GM23248 (cell line): ENCODE results near the gene HOXA2. TPM values are rescaled to one million over a fixed set of nuclear protein-coding genes. Genes with fewer than 3 reads are reported as not detected.

Source experiments
- DNase-seq: peaks from one replicate; pipeline ENCODE4 v3.0.0-alpha.2; 2015
- H2AFZ ChIP-seq: fragments of 200-600 bp; sonication (generic); 2 replicates; pipeline ENCODE4 v1.6.1; 2016; ENCODE audit warnings: antibody characterized with exemption
- H3F3A ChIP-seq: fragments of 200-600 bp; sonication (generic); 2 replicates; pipeline ENCODE4 v1.6.1; 2016; ENCODE audit warnings: mild to moderate bottlenecking, antibody characterized with exemption, mixed run types; ENCODE audit not compliant: insufficient read depth
- H3K27ac ChIP-seq: fragments of 200-600 bp; sonication (generic); 2 replicates; pipeline ENCODE4 v1.5.1; 2016; ENCODE audit warnings: mild to moderate bottlenecking
- H3K27me3 ChIP-seq: fragments of 200-600 bp; sonication (generic); replicated peaks from 2 replicates; pipeline ENCODE4 v1.6.1; 2016; ENCODE audit warnings: mild to moderate bottlenecking; ENCODE audit not compliant: insufficient read depth
- H3K36me3 ChIP-seq: fragments of 200-600 bp; sonication (generic); 2 replicates; pipeline ENCODE4 v1.6.1; 2016; ENCODE audit warnings: low read depth, mild to moderate bottlenecking
- H3K4me1 ChIP-seq: fragments of 200-600 bp; sonication (generic); 2 replicates; pipeline ENCODE4 v1.6.1; 2016; ENCODE audit warnings: mild to moderate bottlenecking; ENCODE audit not compliant: insufficient read depth
- H3K4me2 ChIP-seq: fragments of 200-600 bp; sonication (generic); one replicate; pipeline ENCODE4 v1.6.1; 2016; ENCODE audit warnings: mild to moderate bottlenecking; ENCODE audit not compliant: unreplicated experiment
- H3K4me3 ChIP-seq: fragments of 200-600 bp; sonication (generic); 2 replicates; pipeline ENCODE4 v1.5.1; 2016; ENCODE audit warnings: mild to moderate bottlenecking
- H3K79me2 ChIP-seq: fragments of 200-600 bp; sonication (generic); 2 replicates; pipeline ENCODE4 v1.6.1; 2016; ENCODE audit warnings: mild to moderate bottlenecking; ENCODE audit not compliant: insufficient read depth
- H3K9ac ChIP-seq: fragments of 200-600 bp; sonication (generic); 2 replicates; pipeline ENCODE4 v1.6.1; 2016; ENCODE audit warnings: mild to moderate bottlenecking
- H3K9me2 ChIP-seq: fragments of 200-600 bp; sonication (generic); 2 replicates; pipeline ENCODE4 v1.6.1; 2016; ENCODE audit warnings: mixed run types, mild to moderate bottlenecking, moderate library complexity; ENCODE audit not compliant: insufficient read depth
- H3K9me3 ChIP-seq: fragments of 200-600 bp; sonication (generic); one replicate; pipeline ENCODE4 v1.6.1; 2017; ENCODE audit warnings: low read depth
- H4K20me1 ChIP-seq: fragments of 200-600 bp; sonication (generic); 2 replicates; pipeline ENCODE4 v1.6.0; 2016; ENCODE audit not compliant: insufficient read depth
- EZH2 ChIP-seq: fragments of 200-600 bp; sonication (generic); IDR thresholded peaks from 2 replicates; pipeline ENCODE4 v1.6.1; 2018; ENCODE audit warnings: antibody characterized with exemption, mild to moderate bottlenecking; ENCODE audit not compliant: insufficient read depth, poor library complexity, severe bottlenecking
- EZH2phosphoT487 ChIP-seq: fragments of 200-600 bp; sonication (generic); IDR thresholded peaks from 2 replicates; pipeline ENCODE4 v1.6.1; 2018; ENCODE audit warnings: antibody characterized with exemption, moderate library complexity, mild to moderate bottlenecking, low read depth; ENCODE audit not compliant: insufficient read depth
- WGBS, 2 experiments: methylation state at CpG; one replicate each; pipeline ENCODE4 v1.1.6; 2015 to 2017; ENCODE audit warnings: low lambda C conversion rate in 2 of 2, low coverage in 1 of 2; ENCODE audit errors: missing lambda C conversion rate in 2 of 2; 5-methylcytosine and 5-hydroxymethylcytosine counted together
- in situ Hi-C: fragments of 300-500 bp; cut with MboI; formaldehyde crosslinking; loops from 2 replicates; pipeline ENCODE4 v1.15.0; 2020
- polyA plus RNA-seq: library from polyadenylated mRNA; unstranded; fragments of >200 nt; fragmentation: Nextera tagmentation; extraction: Ambion mirVana; gene quantifications from 2 replicates; pipeline ENCODE4 v1.2.1, GENCODE V29; 2016
- total RNA-seq: library from RNA; depleted of rRNA; stranded (reverse); fragments of >200 nt; shearing (Covaris generic); gene quantifications from 2 replicates; pipeline ENCODE4 v1.2.3, GENCODE V29; 2014

The HOXA2 gene
- total and polyA plus RNA-seq, 2 experiments from 2014 or later = not detected

DNA sequence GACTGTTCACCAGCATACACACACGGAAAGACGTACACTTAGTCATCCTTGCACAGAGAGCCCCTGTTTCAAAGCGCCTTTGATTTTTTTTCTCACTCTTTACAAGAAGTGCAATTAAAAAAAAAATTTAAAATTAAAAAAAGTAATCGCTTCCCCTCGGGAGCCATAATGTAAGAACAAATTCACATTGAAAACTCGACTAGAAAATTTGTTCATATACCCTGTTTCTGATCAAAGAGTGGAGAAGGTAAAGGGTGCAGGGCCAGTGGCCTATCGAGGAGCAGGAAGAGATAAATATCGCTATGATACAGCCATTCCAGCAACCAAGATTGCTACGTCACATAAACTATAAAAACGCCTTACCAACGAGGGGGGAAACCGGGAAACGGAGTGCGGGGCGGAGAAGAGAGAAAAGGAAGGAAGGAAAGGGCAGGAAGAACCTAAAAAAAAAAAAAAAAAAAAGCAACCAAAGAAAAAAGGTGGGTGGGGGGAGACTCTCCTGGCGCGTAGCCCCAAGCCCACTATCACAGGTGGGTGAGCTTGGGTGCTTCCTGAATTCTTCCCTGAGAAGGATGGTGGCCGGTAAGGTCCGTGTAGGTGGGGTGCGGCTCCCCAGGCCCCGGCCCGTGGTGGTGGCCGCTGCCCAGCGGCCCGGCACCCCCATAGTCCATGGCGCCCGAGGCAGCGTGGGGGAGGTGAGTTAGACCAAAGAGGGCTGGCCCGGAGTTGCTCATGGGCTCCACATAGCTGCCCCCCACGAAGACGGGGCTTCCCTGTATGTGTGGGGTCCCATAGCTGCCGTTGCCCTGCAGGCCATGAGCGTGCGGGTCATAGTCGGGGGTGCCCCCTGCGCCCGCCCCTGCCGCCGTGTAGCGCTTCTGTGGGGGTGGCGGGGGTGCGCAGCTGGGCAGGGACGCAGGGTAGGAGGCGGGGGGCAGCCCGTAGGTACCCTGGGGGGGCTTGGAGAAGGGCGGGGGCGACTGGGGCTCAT lies 5.2 kb upstream of the HOXA2 start:
- in situ Hi-C loops = loop anchor here (10.0 kb wide), 1 partner anchor 253 kb away; no protein-coding TSS in a partner anchor
- Histone ChIP-seq H3K79me2 (no peaks in the 10 kb centered on the region), H2AFZ (no peak overlapping the region), H4K20me1 (no peaks in the 10 kb centered on the region), H3K36me3 (peaks cover 6% of the 10 kb centered on the region; the same call in 1 of the 2 replicates), H3K4me2 (no peak overlapping the region), H3K27ac (no peak overlapping the region), H3K9me3 (no peaks in the 10 kb centered on the region), H3K4me1 (peaks cover 7% of the 10 kb centered on the region; the same call in 1 of the 2 replicates), H3K27me3 (no peaks in the 10 kb centered on the region), H3K9ac (no peak overlapping the region), H3K9me2 (no peaks in the 10 kb centered on the region), H3F3A (peaks cover 15% of the 10 kb centered on the region; the same call in 1 of the 2 replicates), H3K4me3 (no peak overlapping the region)
- WGBS, 2 experiments = 90 to 93% methylated on average over 37 to 42 of the region's 47 CpGs
- TF ChIP-seq EZH2phosphoT487 = no peak
- no peak for TF ChIP-seq EZH2
- DNase-seq = no peak

DNA sequence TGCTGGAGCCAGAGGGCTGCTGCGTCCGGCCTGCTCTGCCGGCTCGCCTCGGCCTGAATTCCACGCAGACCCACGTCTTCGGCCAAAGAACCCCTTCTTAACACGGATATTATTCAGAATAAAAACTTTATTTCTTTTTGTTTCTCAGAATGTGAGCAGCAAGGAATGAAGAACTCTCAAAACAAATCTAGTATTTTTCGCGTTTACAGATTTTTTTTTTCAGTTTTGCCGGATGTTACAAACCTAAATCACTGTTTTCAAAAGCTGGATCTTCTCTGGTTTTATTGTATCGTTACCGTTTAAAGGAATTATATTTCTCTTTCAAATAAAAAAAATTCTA lies 4.4 kb upstream of the HOXA2 start:
- no peak overlapping the region for H3K9ac ChIP-seq
- no peak overlapping the region for H3K27ac ChIP-seq
- no peak overlapping the region for H3K4me2 ChIP-seq
- DNase-seq = no peak
- no peak overlapping the region for H2AFZ ChIP-seq
- H3K9me3 ChIP-seq = no peaks in the 10 kb centered on the region
- H4K20me1 ChIP-seq = no peaks in the 10 kb centered on the region
- H3K4me3 ChIP-seq = no peak overlapping the region
- no peak for TF ChIP-seq EZH2phosphoT487
- no peak for TF ChIP-seq EZH2
- 96 to 99% methylated on average over 14 of the region's 14 CpGs for WGBS, 2 experiments
- no peaks in the 10 kb centered on the region for H3K27me3 ChIP-seq
- H3K36me3 ChIP-seq = peaks cover 6% of the 10 kb centered on the region; the same call in 1 of the 2 replicates
- H3K79me2 ChIP-seq = 0 out of 2 replicates have a peak, but pooled peaks cover under 1% of the 10 kb centered on the region
- no peaks in the 10 kb centered on the region for H3K9me2 ChIP-seq
- peaks cover 11% of the 10 kb centered on the region; the same call in 1 of the 2 replicates for H3F3A ChIP-seq
- peaks cover 7% of the 10 kb centered on the region; the same call in 1 of the 2 replicates for H3K4me1 ChIP-seq
- in situ Hi-C loops = loop anchor here (10.0 kb wide), 1 partner anchor 252 kb away; no protein-coding TSS in a partner anchor

DNA sequence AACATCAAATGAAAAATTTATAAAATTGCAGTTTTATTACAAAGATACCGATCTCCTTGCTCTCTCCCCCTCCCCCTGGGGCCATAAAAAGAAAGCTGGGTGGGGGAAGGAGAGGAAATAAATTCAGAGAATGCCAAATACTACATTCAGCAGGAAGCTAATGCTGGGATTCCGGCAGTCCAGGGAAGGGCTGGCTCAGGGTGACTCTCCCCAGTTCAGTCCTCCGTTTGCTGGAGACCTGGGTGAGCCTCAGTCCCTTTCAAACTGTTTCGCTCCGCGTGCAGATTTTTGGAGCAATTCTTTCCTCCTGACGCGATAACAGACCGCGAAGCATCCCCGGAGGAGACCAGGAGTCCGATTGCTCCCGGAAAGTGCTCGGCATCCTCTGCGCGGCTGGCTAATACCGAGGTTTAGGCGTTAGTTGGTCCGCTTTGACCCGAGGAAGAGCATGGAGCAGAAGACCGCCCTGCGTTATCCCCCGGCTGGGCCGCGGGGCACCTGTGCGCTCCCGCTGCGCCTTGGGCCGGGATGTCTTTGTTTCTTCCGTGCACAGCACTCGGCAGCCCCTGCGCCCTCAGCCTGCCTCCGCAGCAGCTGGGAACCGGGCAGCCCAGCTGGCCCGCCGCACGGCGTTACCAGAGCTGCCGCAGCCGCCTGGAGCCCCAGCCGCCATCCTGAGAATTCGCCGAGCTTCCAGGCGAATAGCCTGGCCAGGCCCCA lies 3.9 kb upstream of the HOXA2 start:
- in situ Hi-C loops = loop anchor here (10.0 kb wide), 1 partner anchor 252 kb away; no protein-coding TSS in a partner anchor
- peaks cover 5% of the 10 kb centered on the region for H3K79me2 ChIP-seq
- H2AFZ ChIP-seq = no peak overlapping the region
- no peak for DNase-seq
- no peak overlapping the region for H3K4me3 ChIP-seq
- 0 out of 2 replicates have a peak, but pooled peaks cover 7% of the 10 kb centered on the region for H3F3A ChIP-seq
- H3K27ac ChIP-seq = no peak overlapping the region
- 88 to 91% methylated on average over 39 to 44 of the region's 44 CpGs for WGBS, 2 experiments
- no peaks in the 10 kb centered on the region for H3K9me3 ChIP-seq
- H3K36me3 ChIP-seq = peaks cover 6% of the 10 kb centered on the region
- no peaks in the 10 kb centered on the region for H4K20me1 ChIP-seq
- no peak overlapping the region for H3K4me2 ChIP-seq
- H3K9me2 ChIP-seq = no peaks in the 10 kb centered on the region
- no peak overlapping the region for H3K9ac ChIP-seq
- TF ChIP-seq EZH2 = no peak
- TF ChIP-seq EZH2phosphoT487 = no peak
- peaks cover 5% of the 10 kb centered on the region; the same call in 1 of the 2 replicates for H3K4me1 ChIP-seq
- H3K27me3 ChIP-seq = no peaks in the 10 kb centered on the region
